HG02798 (cell line): ENCODE measurements around the gene AMPH.
"Not testable (repeated sequence)": the region's sequence is repeated elsewhere in the genome, so short reads cannot be mapped to it uniquely, and the experiment has no call there.

Source experiments
- ATAC-seq: cut with Tn5 transposase; IDR thresholded peaks from one replicate; pipeline ENCODE4 v1.9.1; 2021; ENCODE audit warnings: mild to moderate bottlenecking; ENCODE audit not compliant: unreplicated experiment, poor library complexity

Gene AMPH

DNA sequence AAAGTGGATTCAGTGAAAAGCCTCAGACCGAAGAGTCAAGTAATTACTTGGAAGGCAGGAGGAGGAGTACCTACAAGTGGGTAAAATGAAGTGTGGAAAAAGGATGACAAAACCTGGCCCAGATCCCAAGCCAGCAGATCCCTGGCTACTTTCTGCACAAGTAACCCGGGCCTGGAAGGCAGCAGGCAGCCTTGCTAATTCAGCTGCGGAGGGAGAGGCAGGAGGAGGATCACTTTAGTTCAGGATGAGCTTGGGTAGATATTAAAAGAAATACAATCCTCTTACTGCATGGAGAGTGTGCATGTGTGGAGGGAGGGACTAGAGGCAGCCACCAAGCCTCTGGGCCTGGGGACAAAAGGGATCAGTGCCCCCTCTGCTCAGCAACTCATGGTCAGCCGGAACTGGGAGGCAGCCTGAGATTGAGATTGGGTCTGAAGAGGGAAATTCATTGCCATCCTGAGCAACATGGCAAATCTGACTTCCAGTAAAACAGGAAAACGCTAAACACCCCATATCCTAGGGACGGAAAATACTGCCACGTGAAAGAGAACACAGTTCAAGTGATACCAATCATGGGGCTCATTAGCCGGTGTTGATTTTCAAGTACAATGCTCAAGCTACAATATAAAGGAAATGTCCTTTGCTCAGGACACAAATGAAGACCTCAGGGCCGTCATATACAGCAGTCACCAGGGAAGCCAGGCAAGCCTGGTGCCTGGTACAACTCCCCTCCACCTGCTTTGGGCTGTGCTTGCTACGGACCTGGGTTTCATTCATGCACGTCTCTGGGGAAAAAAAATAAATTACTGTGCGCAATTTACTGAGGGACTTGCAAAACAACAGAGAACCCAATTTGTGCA lies 1.3 kb downstream of the AMPH start:
- ATAC-seq: no peak

DNA sequence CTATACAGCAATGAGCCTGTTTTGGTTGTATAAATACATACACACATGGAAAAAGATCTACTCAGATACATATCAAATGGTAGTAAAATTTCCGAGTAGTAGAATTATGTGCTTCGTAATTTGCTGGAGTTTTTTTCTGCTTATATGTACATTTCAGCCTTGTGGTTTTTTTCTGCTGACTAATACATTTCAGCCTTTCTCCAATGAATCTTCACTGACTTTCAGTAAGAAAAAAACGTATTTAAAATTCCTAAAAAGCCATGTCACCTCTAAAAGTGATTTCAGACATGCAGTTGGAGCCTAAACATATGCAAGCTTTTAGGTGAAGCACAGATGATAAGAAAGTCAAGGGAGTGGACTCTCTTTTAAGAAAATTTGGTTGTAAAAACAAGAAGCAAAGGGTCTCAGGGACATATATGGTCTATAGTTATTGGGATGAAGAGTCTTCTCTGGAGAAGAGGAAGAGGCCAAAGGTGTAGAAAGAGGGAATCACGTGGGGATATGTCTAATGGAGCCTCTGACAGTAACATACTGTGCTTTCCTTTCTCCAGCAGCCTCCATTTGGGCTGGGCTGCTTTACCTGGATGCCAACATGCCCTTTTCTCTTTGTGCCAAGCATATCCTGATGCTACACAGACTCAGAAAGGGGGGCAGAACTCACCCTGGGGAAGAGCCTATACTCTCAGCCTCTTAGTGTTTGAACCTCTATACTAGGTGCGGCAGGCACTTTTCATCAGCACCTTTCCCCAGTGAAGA lies 2.4 kb downstream of the AMPH start:
- ATAC-seq: no peak

DNA sequence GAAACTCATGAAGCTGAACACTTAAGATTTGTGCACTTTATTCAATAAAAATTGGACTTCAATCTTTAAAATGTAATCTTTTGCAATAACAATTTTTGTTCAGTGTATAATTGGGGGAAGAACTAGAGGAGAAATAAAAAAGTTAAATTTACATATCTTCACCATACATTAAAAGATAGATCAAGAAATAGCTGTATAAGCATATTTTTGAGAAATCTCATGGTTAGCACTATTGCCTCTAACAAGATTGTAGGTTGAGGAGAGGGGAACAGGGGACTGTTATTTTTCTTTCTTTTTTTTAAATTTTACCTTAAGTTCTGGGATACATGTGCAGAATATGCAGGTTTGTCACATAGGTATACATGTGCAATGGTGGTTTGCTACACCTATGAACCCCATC lies 5.3 kb downstream of the AMPH start:
- no peak for ATAC-seq

DNA sequence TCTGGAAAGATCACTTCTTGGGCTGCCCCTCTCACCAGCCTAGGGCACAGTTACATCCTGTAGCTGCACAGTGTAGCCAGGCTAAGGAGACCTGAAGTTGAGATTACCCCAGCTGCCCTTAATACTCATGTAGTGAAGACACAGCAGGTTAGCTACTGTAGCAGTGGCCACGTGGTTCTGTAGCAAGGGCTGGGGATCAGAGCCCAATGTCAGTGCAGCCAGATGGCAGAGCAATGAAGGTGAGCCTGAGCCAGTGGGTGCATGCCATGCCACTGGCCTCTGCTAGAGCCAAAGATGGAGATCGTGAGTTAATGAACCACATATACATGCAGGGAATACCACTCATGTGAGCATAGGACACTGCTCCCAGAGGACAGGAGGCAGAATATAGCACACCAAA lies 15.5 kb downstream of the AMPH start:
- no peak for ATAC-seq

DNA sequence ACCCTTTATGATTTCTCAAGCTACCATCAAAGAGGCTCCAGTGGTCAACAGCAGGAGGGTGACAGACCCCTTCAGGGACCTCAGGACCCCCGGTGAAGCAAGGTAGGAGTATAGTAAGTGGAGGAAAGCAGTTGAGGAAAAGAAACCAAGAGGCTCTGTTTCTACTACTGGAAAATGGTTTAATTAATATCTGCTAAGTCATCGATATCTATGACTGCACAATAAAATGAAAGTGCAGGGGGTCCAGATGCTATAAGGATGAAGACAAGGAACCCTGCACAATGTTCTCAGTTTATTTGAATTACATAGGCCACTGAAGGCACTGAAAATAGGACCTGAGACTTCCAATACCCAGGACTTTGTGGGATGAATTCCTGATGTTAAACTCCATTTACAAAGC lies 23.7 kb downstream of the AMPH start:
- ATAC-seq: no peak

DNA sequence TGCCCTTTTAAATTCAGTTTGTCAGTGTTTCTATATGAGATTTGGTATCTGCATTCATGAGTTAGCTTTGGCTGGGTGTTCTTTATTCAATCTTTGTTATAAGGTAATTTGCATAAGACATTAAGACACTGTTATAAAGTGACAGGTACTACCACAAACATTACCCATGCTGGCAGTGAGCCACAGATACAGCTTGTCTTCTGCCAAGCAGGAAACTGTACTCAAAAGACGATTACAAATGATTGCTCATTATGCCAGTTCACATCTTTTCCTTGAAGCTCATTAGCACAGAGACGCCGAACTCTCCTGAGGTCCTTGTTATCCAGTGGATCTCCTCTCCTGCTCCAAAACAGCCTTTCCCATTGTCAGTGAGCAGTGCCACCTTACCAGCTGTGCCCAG lies 30.4 kb downstream of the AMPH start:
- ATAC-seq: no peak

DNA sequence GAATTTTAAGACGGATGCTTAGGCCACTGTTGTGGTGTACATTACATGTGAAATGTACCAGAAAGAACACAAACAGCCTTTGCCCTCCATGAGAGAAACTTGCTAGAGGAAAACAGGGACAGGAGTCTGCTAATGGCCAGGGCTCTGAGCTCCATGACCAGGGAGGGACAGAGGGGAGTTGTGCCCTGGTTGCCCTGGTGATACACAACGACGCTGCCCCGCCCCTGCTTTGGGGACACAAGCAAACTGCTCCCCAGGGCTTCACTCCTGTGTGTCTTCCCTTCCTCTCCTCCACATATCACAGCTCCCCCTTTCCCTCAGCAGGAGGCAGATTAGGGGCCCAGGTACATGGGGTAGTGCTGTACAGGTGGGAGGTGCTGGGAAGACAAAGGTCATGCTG lies 36.2 kb downstream of the AMPH start:
- ATAC-seq: no peak

DNA sequence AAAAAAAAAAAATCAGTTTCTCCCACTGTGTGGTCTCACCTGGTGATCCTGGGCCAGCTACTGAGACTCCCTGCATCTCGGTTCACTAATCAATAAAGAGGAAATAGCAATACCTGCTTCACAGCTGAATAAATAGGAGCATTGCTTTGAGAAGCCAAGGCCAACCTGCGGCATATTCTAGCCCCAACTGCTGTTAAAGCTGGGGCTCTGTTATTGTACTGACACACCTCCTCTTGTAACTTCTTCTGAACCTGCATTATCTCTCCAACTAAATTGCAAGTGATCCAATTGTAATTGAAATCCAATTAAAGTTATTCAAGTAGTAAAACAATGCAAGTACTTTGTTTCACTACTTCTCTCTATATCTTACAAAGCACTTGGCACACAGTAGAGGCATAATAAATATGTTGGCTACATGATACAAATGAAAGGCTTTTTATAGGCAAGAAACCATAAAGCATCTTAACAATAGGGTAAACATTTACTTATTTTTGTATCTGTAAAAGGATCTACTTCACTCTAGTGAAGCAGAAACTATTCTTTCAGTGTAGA lies 38.4 kb downstream of the AMPH start:
- ATAC-seq: no peak

DNA sequence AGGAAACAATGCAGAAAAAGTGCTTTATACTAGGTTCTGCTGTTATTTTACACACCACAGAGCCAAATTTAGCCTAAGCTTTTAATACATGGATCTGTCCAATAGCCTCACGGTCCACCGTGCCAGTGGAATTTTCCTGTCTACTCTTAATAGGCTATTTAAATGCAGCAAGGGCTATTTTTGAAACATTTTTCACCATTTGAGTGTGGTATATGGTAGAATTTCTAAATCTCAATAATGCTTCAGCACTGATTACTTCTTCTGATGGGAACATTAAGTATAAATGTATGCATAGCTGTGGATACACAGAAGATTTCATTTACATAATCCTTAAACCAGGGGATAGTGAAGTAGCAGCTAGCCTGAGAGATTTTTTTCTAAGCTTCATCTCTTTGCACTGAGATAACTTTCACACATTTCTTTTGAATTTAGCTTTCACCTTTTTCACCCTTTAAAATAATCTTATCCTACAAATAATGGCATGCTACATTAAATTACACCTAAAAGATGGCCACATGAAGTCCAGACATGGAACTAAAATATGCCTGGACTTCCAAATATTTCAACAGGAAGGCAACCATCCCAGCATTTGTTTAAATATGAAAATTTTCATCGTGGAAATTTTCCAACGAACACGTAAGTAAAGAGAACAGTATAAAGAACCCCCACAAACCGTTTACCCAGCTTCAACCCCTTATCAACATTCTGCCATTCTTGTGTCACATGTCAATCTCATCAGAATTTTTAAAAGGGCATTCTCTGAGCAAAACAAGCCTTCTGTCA lies 45.4 kb downstream of the AMPH start:
- ATAC-seq: no peak

DNA sequence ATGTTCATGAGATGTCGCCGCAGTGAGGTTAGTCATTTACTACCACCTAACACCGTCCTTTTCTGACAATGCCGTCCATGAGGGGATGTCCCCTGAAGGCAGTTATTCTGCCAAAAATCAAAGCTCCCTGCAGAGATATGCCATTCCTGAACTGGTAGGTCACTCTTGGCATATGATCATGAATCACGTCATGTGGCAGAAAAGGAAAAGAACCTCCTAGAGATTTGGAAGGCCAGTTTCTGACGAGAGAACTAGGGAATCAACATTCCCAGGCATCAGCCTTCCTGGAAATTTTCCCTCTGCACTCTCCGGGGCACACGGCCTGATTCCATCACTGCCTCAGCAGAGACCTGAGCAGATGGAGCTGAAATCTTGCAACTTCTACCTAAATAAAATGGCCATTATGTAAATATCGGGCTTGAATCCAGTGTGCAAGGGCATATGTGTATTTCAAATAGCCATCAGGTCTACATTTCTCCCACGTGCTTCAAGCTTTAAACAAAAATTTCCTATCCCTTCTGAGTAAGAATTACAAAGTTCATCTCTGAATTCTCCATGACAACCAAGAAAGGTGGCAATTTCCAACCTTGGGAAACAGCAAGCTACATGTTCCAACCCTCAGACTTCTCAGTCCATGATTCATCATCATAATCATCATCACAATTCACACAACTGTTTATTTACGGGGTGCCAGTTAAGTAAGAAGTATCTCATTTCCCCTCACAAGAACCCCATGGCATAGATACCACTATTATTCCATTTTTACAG lies 46.5 kb downstream of the AMPH start:
- ATAC-seq: no peak

DNA sequence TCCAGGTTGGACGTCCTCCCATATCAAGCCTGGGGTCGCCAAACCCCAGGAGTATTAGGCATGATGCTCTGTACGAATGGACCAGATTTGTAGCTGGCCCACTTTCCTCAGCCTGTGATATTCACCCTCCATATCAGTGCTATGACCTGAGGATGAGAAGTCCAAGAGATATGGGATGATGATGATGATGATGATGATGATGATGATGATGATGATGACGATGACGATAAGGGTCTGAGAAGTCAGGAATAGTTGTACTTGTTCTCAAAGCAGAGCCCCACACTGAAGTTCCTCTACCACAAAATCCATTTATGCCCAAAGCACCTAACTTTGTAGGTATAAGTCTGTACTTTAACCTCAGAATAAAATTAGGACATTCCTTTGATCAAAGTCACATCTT lies 50.7 kb downstream of the AMPH start:
- ATAC-seq: no peak

DNA sequence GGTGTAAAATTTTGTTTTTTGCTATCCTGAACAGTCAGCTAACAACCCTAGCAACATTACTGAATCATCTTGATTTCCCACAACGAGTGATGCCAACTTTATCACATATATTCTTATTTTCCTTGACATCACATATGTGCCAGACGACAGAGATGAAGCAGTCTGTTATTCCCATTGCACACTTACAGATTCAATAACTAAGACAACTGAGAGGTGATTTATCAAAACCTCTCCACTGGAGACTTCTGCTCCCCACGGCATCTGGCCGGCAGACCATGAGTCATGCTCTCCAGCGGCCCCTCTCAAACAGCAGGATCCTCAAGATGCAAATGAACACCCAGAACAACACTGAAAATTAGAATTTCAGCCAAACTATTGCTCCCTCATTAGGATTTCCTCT lies 57.1 kb downstream of the AMPH start:
- no peak for ATAC-seq

DNA sequence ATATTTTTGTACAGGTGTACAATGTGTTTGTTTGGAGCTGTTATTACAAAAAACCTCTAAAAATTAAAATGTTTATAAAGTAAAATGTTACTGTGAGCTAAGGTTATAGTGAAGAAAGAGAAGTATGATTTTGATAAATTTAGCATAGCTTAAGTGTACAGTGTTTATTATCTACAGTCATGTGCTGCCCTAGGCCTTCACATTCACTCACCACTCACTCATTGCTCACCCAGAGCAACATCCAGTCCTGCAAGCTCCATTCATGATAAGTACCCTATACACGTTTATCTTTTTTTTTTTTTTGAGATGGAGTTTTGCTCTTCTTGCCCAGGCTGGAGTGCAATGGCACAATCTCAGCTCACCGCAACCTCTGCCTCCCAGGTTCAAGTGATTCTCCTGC lies 59.6 kb downstream of the AMPH start:
- ATAC-seq: not testable (repeated sequence)

DNA sequence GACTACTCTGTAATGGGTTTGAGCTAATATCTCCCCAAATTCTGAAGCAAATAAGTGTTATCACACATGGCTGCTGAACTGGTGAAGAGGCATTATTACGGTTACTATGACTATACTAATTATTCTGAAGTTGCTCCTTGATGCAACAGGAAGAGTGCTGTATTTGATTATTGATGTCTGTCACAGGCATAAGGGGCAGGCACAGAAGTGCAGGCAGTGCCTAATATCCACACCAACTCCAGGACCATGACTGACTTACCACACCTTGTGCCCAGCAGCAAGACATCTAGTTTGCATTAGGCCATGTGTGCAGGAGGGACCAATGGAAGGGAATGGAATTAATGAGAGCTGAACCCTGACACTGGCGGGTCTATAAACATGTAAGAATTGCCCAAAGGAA lies 62.7 kb downstream of the AMPH start:
- no peak for ATAC-seq

DNA sequence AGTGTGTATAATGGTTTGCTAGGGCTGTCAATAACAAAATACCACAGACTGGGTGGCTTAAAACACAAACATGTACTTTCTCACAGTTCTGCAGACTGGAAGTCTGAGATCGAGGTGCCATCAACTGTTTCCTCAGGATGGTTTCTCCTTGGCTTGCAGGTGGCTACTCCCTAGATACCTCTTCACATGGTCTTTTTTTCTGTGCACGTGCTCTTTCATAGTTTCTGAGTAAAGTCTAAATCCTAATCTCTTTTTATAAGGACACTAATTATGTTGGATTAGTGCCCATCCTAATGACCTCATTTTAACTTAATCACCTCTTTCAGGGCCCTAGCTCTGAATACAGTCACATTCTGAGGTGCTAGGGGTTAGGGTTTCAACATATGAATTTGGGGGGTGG lies 65.9 kb downstream of the AMPH start:
- ATAC-seq: no peak

DNA sequence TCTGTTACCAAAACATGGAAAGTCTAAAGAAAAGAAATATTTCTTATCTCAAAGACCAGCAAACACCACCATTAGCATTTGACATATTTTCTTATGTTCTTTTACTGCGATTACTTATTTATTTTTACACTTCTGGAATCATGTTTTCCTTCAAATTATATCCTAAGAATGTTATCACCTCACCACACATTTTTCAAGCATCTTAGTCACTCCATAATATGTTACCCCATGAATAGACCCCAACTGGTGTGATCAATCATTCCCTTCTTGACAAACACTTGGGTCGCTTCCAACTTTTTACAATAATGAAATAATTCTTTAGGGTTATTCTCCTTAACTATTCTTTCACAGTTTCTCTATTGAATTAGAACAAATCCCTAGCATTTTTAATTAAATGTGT lies 67.4 kb downstream of the AMPH start:
- no peak for ATAC-seq

DNA sequence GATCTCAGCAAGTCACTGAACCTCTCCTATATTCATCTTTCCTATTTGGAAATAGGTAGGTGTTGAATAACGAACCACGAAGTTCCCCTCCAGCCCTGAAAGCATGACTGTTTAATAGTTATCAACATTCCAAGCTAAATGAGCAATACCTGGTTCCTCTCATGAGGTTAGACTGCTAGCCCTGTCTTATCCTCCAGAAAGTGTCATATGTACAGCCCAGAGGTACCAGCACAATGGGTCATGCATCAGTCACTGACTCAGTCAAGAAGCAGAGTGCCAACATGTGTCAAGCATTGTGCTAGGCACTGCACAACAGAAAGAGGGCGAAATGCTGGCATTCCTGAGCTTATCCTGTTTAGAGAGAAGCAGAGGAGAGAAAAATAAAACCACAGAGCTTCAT lies 70.0 kb downstream of the AMPH start:
- no peak for ATAC-seq

DNA sequence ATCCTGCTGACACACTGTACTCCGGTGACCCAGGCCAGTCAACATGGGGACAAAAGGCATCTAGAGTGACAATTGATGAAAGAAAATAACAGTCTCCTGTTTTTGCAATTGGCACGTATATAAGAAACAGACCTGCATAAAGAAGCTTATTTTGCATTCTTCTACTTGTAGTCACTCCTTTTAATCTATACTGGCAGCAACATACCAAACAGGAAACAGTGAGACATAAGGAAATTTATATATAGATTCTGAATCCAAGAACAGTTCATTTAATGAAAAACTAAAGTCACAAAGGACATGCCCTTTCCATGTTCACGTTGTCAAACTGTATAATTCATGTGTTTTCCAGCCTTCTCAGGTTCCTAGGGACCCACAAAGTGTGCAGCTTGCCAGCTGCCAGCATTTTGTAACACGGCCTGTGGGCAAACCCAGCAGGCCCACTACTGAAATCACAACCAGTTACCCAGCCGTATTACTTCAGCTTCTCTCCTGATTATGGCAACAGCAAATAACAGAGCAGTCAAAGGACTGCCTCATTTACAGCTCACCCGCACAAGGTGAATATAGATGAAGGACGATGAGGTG lies 72.3 kb downstream of the AMPH start:
- no peak for ATAC-seq

DNA sequence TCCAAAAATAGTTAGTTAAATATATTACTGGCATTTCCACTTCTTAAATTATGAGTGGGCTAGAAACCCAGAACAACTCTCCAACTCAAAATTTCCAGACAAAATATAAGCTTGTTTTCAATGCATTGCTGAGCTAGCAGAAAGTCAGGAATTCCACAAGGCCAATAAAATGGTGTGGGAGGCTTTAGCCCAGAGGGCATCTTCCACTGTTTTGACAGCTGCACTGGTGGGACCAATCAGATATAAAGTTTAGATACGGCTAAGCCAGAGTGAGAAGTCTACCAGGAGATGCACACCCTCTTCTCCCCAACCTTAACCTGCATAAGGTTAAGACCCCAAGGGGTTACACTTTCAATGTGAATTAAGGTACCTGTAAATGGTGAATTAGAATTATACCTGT lies 76.6 kb downstream of the AMPH start:
- no peak for ATAC-seq

DNA sequence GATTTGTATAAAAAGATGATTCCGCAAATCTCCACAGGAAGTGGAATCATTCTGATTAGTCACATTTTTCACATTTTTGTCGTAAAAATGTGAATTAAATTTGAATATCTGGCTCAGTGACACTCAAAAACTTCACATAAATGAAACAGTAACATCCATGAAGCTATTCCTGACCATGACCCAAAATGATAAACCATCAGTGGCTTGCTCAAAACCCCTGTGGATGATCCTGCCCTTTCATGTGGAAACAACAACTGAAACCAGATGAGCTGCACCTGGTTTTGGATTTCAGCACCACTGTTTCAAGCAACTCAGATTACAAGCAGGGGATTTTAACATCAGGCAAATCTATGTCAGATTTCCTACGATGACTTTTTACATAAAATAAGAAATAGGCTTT lies 80.3 kb downstream of the AMPH start:
- no peak for ATAC-seq
